Endothelial cell of umbilical vein (primary cell): ENCODE measurements around the gene GNAS.
A peak's percentile ranks its signal among the peaks of the same experiment; 100 is the strongest.

Source experiments
- CTCF ChIP-seq, 2 donors: IDR thresholded peaks; 1 replicate in 1 of 2; 2 replicates in 1 of 2; pipeline ENCODE4 v1.5.1; 2011; ENCODE audit warnings: low read length in 2 of 2, mild to moderate bottlenecking in 2 of 2, moderate library complexity in 2 of 2, control low read depth in 1 of 2, inconsistent platforms in 1 of 2, low read depth in 1 of 2; ENCODE audit not compliant: insufficient read depth in 1 of 2; ENCODE audit errors: extremely low read depth in 1 of 2
- EZH2 ChIP-seq: IDR thresholded peaks from 2 replicates; pipeline ENCODE4 v1.6.1; 2012; ENCODE audit warnings: borderline replicate concordance, low read depth, mild to moderate bottlenecking, moderate library complexity, low read length, inconsistent platforms; ENCODE audit not compliant: severe bottlenecking
- GATA2 ChIP-seq: IDR thresholded peaks from 2 replicates; pipeline ENCODE4 v1.7.0; 2011; ENCODE audit warnings: low read depth, mild to moderate bottlenecking, moderate library complexity, mixed read lengths, low read length; ENCODE audit not compliant: insufficient read length, insufficient read depth
- JUN ChIP-seq: IDR thresholded peaks from 2 replicates; pipeline ENCODE4 v1.6.1; 2011; ENCODE audit warnings: borderline replicate concordance, low read depth; ENCODE audit not compliant: insufficient read length, insufficient read depth
- POLR2A ChIP-seq: IDR thresholded peaks from 2 replicates; pipeline ENCODE4 v1.6.1; 2012; ENCODE audit warnings: low read depth, mild to moderate bottlenecking, control low read depth, low read length
- POLR2AphosphoS5 ChIP-seq: IDR thresholded peaks from 2 replicates; pipeline ENCODE4 v1.6.1; 2012; ENCODE audit warnings: low read depth, mild to moderate bottlenecking, control low read depth, low read length, moderate library complexity; ENCODE audit not compliant: insufficient read depth
- TF ChIP-seq, protein P1 (sequence below): IDR thresholded peaks from 2 replicates; pipeline ENCODE4 v1.6.1; 2011; ENCODE audit not compliant: insufficient read depth, insufficient read length

GRCh38 chr20:58890518-58891085 lies 38.1 kb downstream of the GNAS start:
- TF ChIP-seq CTCF (IDR thresholded peaks at IDR 0.05; ENCODE audit: extremely low read depth in 1 of 2, insufficient read depth in 1 of 2, low read depth in 1 of 2, low read length in 2 of 2) (no peak), EZH2 (no peak), POLR2A (peak; percentile 25), JUN (no peak), GATA2 (no peak), POLR2AphosphoS5 (peak; percentile 30)
- TF ChIP-seq, protein P1, sequence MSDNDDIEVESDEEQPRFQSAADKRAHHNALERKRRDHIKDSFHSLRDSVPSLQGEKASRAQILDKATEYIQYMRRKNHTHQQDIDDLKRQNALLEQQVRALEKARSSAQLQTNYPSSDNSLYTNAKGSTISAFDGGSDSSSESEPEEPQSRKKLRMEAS = no peak
